ACC112 (cell line): ENCODE results near the gene ZNF79.
A peak's percentile ranks its signal among the peaks of the same experiment; 100 is the strongest.

ENCODE experiments used
- H2AFZ ChIP-seq: fragments of 200-600 bp; sonication (generic); one replicate; pipeline ENCODE4 v1.6.0; 2017; ENCODE audit warnings: antibody characterized with exemption, low read length; ENCODE audit not compliant: unreplicated experiment
- H3K27ac ChIP-seq: fragments of 200-600 bp; sonication (generic); 2 replicates; pipeline ENCODE4 v1.5.1; 2014; ENCODE audit warnings: low read depth, mild to moderate bottlenecking, antibody characterized with exemption, low read length, moderate library complexity
- H3K27me3 ChIP-seq: fragments of 200-600 bp; sonication (generic); 2 replicates; pipeline ENCODE4 v1.6.1; 2014; ENCODE audit warnings: mild to moderate bottlenecking, antibody characterized with exemption, low read length, moderate library complexity, mixed read lengths; ENCODE audit not compliant: insufficient read depth
- H3K36me3 ChIP-seq: fragments of 200-600 bp; sonication (generic); 2 replicates; pipeline ENCODE4 v1.6.1; 2016; ENCODE audit warnings: mild to moderate bottlenecking, antibody characterized with exemption, low read length, moderate library complexity, mixed read lengths; ENCODE audit not compliant: insufficient read depth
- H3K4me1 ChIP-seq: fragments of 200-600 bp; sonication (generic); one replicate; pipeline ENCODE4 v1.6.1; 2016; ENCODE audit warnings: low read length, mixed read lengths; ENCODE audit not compliant: insufficient read depth, unreplicated experiment, control insufficient read depth
- H3K4me3 ChIP-seq: fragments of 200-600 bp; sonication (generic); 2 replicates; pipeline ENCODE4 v1.5.1; 2014; ENCODE audit warnings: mild to moderate bottlenecking, low read depth, low read length
- H3K79me2 ChIP-seq: fragments of 200-600 bp; sonication (generic); one replicate; pipeline ENCODE4 v1.6.0; 2016; ENCODE audit warnings: low read length; ENCODE audit not compliant: control insufficient read depth, unreplicated experiment, insufficient read depth

ZNF79 gene

GRCh38 chr9:127448112-127448805, 24.1 kb downstream of the ZNF79 start:
- Histone ChIP-seq H2AFZ (no peak overlapping the region), H3K4me3 (peak overlapping the region; percentile 93), H3K27ac (peak overlapping the region; percentile 54), H3K79me2 (peaks cover 50% of the 10 kb centered on the region), H3K4me1 (peaks cover 22% of the 10 kb centered on the region), H3K27me3 (no peaks in the 10 kb centered on the region), H3K36me3 (peaks cover 66% of the 10 kb centered on the region)

- peaks cover 22% of the 10 kb centered on the region for H3K4me1 ChIP-seq
- no peak overlapping the region for H2AFZ ChIP-seq
- H3K27ac ChIP-seq, result peak overlapping the region; percentile 66
- H3K4me3 ChIP-seq, result peak overlapping the region; percentile 93
- H3K79me2 ChIP-seq, result peaks cover 50% of the 10 kb centered on the region
- no peaks in the 10 kb centered on the region for H3K27me3 ChIP-seq
- H3K36me3 ChIP-seq, result peaks cover 61% of the 10 kb centered on the region
These were observed 25.3 kb downstream of the ZNF79 start for GRCh38 chr9:127449332-127449966.

GRCh38 chr9:127450243-127450760, 26.1 kb downstream of the ZNF79 start:
- Histone ChIP-seq H3K4me3 (peak overlapping the region; percentile 93), H3K79me2 (peaks cover 50% of the 10 kb centered on the region), H3K4me1 (peaks cover 22% of the 10 kb centered on the region), H3K27ac (peak overlapping the region; percentile 66), H2AFZ (no peak overlapping the region), H3K36me3 (peaks cover 52% of the 10 kb centered on the region), H3K27me3 (no peaks in the 10 kb centered on the region)

GRCh38 chr9:127450830-127451607, 26.8 kb downstream of the ZNF79 start, which contains the start of the genes LRSAM1 and RPL12:
LRSAM1 (plus strand) TSS chr9:127451510; CDS start chr9:127454528, 3,018 bp downstream.
RPL12 (minus strand) TSS chr9:127451406; CDS start chr9:127451317, 89 bp downstream.
- Histone ChIP-seq H3K79me2 (peaks cover 50% of the 10 kb centered on the region), H3K4me3 (peak within 1 kb of the TSS; percentile 93), H2AFZ (peak within 1 kb of the TSS; percentile 88), H3K4me1 (peaks cover 22% of the 10 kb centered on the region), H3K36me3 (peaks cover 50% of the 10 kb centered on the region), H3K27ac (peak within 1 kb of the TSS; percentile 66), H3K27me3 (no peaks in the 10 kb centered on the region)

- H3K36me3 ChIP-seq, result peaks cover 45% of the 10 kb centered on the region
- H3K4me3 ChIP-seq, result peak overlapping the region; percentile 93
- peaks cover 50% of the 10 kb centered on the region for H3K79me2 ChIP-seq
- H3K27me3 ChIP-seq, result no peaks in the 10 kb centered on the region
- peak overlapping the region; percentile 88 for H2AFZ ChIP-seq
- H3K4me1 ChIP-seq, result peaks cover 22% of the 10 kb centered on the region
- H3K27ac ChIP-seq, result peak overlapping the region; percentile 66
These were observed 27.4 kb downstream of the ZNF79 start for GRCh38 chr9:127451608-127451857.

GRCh38 chr9:127451858-127452656, 27.9 kb downstream of the ZNF79 start:
- Histone ChIP-seq H2AFZ (peak overlapping the region; percentile 88), H3K4me1 (peaks cover 22% of the 10 kb centered on the region), H3K27me3 (no peaks in the 10 kb centered on the region), H3K36me3 (peaks cover 43% of the 10 kb centered on the region), H3K27ac (peak overlapping the region; percentile 66), H3K79me2 (peaks cover 50% of the 10 kb centered on the region), H3K4me3 (peak overlapping the region; percentile 93)

- no peak overlapping the region for H3K27ac ChIP-seq
- no peak overlapping the region for H2AFZ ChIP-seq
- peaks cover 40% of the 10 kb centered on the region for H3K36me3 ChIP-seq
- no peaks in the 10 kb centered on the region for H3K27me3 ChIP-seq
- H3K4me3 ChIP-seq, result peak overlapping the region; percentile 93
- H3K79me2 ChIP-seq, result peaks cover 45% of the 10 kb centered on the region
- H3K4me1 ChIP-seq, result peaks cover 22% of the 10 kb centered on the region
These were observed 28.5 kb downstream of the ZNF79 start for GRCh38 chr9:127452691-127453090.

- peaks cover 14% of the 10 kb centered on the region; the same call in 1 of the 2 replicates for H3K36me3 ChIP-seq
- no peak overlapping the region for H2AFZ ChIP-seq
- no peak overlapping the region for H3K4me3 ChIP-seq
- peaks cover 5% of the 10 kb centered on the region for H3K4me1 ChIP-seq
- H3K27ac ChIP-seq, result no peak overlapping the region
- H3K27me3 ChIP-seq, result no peaks in the 10 kb centered on the region
- H3K79me2 ChIP-seq, result peaks cover 18% of the 10 kb centered on the region
These were observed 31.3 kb downstream of the ZNF79 start for GRCh38 chr9:127455324-127455992.

- H3K27me3 ChIP-seq, result no peaks in the 10 kb centered on the region
- H3K79me2 ChIP-seq, result peaks cover 5% of the 10 kb centered on the region
- H3K36me3 ChIP-seq, result peaks cover 12% of the 10 kb centered on the region; the same call in 1 of the 2 replicates
- peaks cover 5% of the 10 kb centered on the region for H3K4me1 ChIP-seq
- no peak overlapping the region for H3K27ac ChIP-seq
- no peak overlapping the region for H3K4me3 ChIP-seq
- no peak overlapping the region for H2AFZ ChIP-seq
These were observed 33.2 kb downstream of the ZNF79 start for GRCh38 chr9:127457191-127457878.
